HEK293 (cell line): Measurements from ENCODE around the gene RHEX.

Source experiments
- KLF7 ChIP-seq: fragments of 450-650 bp; formaldehyde crosslinking; IDR thresholded peaks from 2 replicates; pipeline ENCODE4 v1.5.1; 2016; ENCODE audit warnings: missing biosample characterization, missing genetic modification characterization, borderline replicate concordance
- TRIM28 ChIP-seq: IDR thresholded peaks from 2 replicates; pipeline ENCODE4 v1.6.1; 2011; ENCODE audit warnings: low read length, control low read depth, borderline replicate concordance
- ZBTB1 ChIP-seq: fragments of 450-650 bp; formaldehyde crosslinking; IDR thresholded peaks from 2 replicates; pipeline ENCODE4 v1.5.1; 2016; ENCODE audit warnings: missing biosample characterization, missing genetic modification characterization
- ZBTB20 ChIP-seq: fragments of 450-650 bp; formaldehyde crosslinking; IDR thresholded peaks from 2 replicates; pipeline ENCODE4 v1.5.1; 2016; ENCODE audit warnings: missing biosample characterization, missing genetic modification characterization
- ZNF324 ChIP-seq: fragments of 450-650 bp; formaldehyde crosslinking; IDR thresholded peaks from 2 replicates; pipeline ENCODE4 v1.5.1; 2016; ENCODE audit warnings: missing biosample characterization, missing genetic modification characterization
- ZNF433 ChIP-seq: fragments of 450-650 bp; formaldehyde crosslinking; IDR thresholded peaks from 2 replicates; pipeline ENCODE4 v1.5.1; 2016; ENCODE audit warnings: missing biosample characterization, missing genetic modification characterization, low read depth
- ZNF777 ChIP-seq: fragments of 450-650 bp; formaldehyde crosslinking; IDR thresholded peaks from 2 replicates; pipeline ENCODE4 v1.5.1; 2017; ENCODE audit warnings: missing biosample characterization, missing genetic modification characterization, borderline replicate concordance
- ZNF830 ChIP-seq: fragments of 450-650 bp; IDR thresholded peaks from 2 replicates; pipeline ENCODE4 v1.5.0; 2018; ENCODE audit warnings: missing biosample characterization, missing genetic modification characterization, low read depth, mild to moderate bottlenecking, moderate library complexity
- TF ChIP-seq, protein P1 (sequence below): fragments of 450-650 bp; formaldehyde crosslinking; IDR thresholded peaks from 2 replicates; pipeline ENCODE4 v1.5.1; 2016; ENCODE audit warnings: missing biosample characterization, missing genetic modification characterization
- TF ChIP-seq, protein P2 (sequence below): fragments of 450-650 bp; formaldehyde crosslinking; IDR thresholded peaks from 2 replicates; pipeline ENCODE4 v1.5.1; 2017; ENCODE audit warnings: missing biosample characterization, missing genetic modification characterization
- TF ChIP-seq, protein P3 (sequence below): fragments of 450-650 bp; formaldehyde crosslinking; IDR thresholded peaks from 2 replicates; pipeline ENCODE4 v1.5.1; 2016; ENCODE audit warnings: missing biosample characterization, missing genetic modification characterization

DNA sequence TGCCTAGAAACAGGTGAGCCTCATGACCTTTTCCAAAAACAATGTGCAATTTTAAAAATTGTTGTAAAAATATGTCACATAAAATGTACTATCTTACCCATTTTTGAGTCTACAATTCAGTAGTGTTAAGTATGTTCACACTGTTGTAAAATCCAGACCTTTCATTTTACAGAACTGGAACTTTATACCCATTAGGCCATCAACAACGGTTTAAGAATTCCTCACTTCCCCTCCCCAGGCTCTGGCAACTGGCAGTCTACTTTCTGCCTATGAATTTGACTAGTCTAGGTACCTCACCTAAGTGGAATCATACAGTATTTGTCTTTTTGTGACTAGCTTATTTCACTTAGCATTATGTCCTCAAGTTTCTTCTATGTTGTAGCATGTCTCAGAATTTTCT is 37.9 kb upstream of the RHEX start:
- TF ChIP-seq ZNF433 (tag by site-specific recombination) (no peak), ZNF777 (no peak), ZNF324 (no peak), ZNF830 (tag by site-specific recombination) (no peak), TRIM28 (no peak), ZBTB20 (tag by site-specific recombination) (no peak), ZBTB1 (tag by site-specific recombination) (no peak), KLF7 (tag by site-specific recombination) (no peak)
- TF ChIP-seq, protein P1, sequence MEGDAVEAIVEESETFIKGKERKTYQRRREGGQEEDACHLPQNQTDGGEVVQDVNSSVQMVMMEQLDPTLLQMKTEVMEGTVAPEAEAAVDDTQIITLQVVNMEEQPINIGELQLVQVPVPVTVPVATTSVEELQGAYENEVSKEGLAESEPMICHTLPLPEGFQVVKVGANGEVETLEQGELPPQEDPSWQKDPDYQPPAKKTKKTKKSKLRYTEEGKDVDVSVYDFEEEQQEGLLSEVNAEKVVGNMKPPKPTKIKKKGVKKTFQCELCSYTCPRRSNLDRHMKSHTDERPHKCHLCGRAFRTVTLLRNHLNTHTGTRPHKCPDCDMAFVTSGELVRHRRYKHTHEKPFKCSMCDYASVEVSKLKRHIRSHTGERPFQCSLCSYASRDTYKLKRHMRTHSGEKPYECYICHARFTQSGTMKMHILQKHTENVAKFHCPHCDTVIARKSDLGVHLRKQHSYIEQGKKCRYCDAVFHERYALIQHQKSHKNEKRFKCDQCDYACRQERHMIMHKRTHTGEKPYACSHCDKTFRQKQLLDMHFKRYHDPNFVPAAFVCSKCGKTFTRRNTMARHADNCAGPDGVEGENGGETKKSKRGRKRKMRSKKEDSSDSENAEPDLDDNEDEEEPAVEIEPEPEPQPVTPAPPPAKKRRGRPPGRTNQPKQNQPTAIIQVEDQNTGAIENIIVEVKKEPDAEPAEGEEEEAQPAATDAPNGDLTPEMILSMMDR (tag by site-specific recombination), result no peak
- TF ChIP-seq, protein P2, sequence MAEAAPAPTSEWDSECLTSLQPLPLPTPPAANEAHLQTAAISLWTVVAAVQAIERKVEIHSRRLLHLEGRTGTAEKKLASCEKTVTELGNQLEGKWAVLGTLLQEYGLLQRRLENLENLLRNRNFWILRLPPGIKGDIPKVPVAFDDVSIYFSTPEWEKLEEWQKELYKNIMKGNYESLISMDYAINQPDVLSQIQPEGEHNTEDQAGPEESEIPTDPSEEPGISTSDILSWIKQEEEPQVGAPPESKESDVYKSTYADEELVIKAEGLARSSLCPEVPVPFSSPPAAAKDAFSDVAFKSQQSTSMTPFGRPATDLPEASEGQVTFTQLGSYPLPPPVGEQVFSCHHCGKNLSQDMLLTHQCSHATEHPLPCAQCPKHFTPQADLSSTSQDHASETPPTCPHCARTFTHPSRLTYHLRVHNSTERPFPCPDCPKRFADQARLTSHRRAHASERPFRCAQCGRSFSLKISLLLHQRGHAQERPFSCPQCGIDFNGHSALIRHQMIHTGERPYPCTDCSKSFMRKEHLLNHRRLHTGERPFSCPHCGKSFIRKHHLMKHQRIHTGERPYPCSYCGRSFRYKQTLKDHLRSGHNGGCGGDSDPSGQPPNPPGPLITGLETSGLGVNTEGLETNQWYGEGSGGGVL, result no peak
- TF ChIP-seq, protein P3, sequence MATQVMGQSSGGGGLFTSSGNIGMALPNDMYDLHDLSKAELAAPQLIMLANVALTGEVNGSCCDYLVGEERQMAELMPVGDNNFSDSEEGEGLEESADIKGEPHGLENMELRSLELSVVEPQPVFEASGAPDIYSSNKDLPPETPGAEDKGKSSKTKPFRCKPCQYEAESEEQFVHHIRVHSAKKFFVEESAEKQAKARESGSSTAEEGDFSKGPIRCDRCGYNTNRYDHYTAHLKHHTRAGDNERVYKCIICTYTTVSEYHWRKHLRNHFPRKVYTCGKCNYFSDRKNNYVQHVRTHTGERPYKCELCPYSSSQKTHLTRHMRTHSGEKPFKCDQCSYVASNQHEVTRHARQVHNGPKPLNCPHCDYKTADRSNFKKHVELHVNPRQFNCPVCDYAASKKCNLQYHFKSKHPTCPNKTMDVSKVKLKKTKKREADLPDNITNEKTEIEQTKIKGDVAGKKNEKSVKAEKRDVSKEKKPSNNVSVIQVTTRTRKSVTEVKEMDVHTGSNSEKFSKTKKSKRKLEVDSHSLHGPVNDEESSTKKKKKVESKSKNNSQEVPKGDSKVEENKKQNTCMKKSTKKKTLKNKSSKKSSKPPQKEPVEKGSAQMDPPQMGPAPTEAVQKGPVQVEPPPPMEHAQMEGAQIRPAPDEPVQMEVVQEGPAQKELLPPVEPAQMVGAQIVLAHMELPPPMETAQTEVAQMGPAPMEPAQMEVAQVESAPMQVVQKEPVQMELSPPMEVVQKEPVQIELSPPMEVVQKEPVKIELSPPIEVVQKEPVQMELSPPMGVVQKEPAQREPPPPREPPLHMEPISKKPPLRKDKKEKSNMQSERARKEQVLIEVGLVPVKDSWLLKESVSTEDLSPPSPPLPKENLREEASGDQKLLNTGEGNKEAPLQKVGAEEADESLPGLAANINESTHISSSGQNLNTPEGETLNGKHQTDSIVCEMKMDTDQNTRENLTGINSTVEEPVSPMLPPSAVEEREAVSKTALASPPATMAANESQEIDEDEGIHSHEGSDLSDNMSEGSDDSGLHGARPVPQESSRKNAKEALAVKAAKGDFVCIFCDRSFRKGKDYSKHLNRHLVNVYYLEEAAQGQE (tag by site-specific recombination), result no peak
